Endothelial cell of umbilical vein (primary cell): ENCODE results near the gene RAD51B. TPM values are rescaled to one million over a fixed set of nuclear protein-coding genes. Genes with fewer than 3 reads are reported as not detected.

Experiments used
- BruUV-seq: library from RNA; stranded (reverse); fragments of 400-500 nt; replicated peaks from 2 replicates; lab custom pipeline; 2021; lab: Mats Ljungman, UMichigan
- CTCF ChIA-PET: fragments of 300-600, 350-600 bp; sonication (Branson Sonifier 250); formaldehyde crosslinking; loops from one replicate; lab custom pipeline; 2021; ENCODE audit warnings: antibody characterized with exemption, inconsistent platforms; lab: Charles Lee
- POLR2A ChIA-PET: fragments of 300-600, 350-600 bp; sonication (Branson Sonifier 250); formaldehyde crosslinking; loops from one replicate; lab custom pipeline; 2021; ENCODE audit warnings: antibody characterized with exemption, inconsistent platforms; lab: Charles Lee
- DNase-seq: peaks from one replicate; pipeline ENCODE4 v3.0.0-alpha.2; 2011; ENCODE audit warnings: low read depth, low spot score
- FAIRE-seq: peaks from 2 replicates; lab custom pipeline; 2011; peaks lifted over from hg19 to GRCh38; lab: Jason Lieb, UNC
- H2AFZ ChIP-seq: 2 replicates; pipeline ENCODE4 v1.6.0; 2012; ENCODE audit warnings: low read depth, low read length, control low read depth, inconsistent platforms
- H3K27ac ChIP-seq: 2 replicates; pipeline ENCODE4 v1.5.1; 2011; ENCODE audit warnings: low read depth, mild to moderate bottlenecking, control low read depth, low read length, moderate library complexity; ENCODE audit not compliant: insufficient read depth
- H3K27me3 ChIP-seq, 2 experiments: 2 replicates each; pipeline versions ENCODE4 v1.6.0 to v1.6.1; 2011; ENCODE audit warnings: low read length in 2 of 2, mixed read lengths in 1 of 2; ENCODE audit not compliant: control insufficient read depth in 2 of 2, insufficient read depth in 2 of 2
- H3K36me3 ChIP-seq, 2 experiments: 2 replicates in 1 of 2; 3 replicates in 1 of 2; pipeline ENCODE4 v1.5.1; 2011; ENCODE audit warnings: low read length in 2 of 2, mild to moderate bottlenecking in 1 of 2, moderate library complexity in 1 of 2; ENCODE audit not compliant: control insufficient read depth in 2 of 2, insufficient read depth in 2 of 2; ENCODE audit errors: extremely low read depth in 1 of 2
- H3K4me1 ChIP-seq: 3 replicates; pipeline ENCODE4 v1.5.1; 2011; ENCODE audit warnings: mild to moderate bottlenecking, low read length; ENCODE audit not compliant: control insufficient read depth, insufficient read depth; ENCODE audit errors: extremely low read depth
- H3K4me2 ChIP-seq: 2 replicates; pipeline ENCODE4 v1.6.1; 2011; ENCODE audit warnings: low read length, control low read depth, mixed read lengths; ENCODE audit not compliant: insufficient read depth
- H3K4me3 ChIP-seq, 3 experiments: fragments of 200-600 bp in 1 of 3; sonication (generic), shearing (Covaris generic) in 1 of 3; replicated peaks in 1 of 3; 2 replicates each; pipeline ENCODE4 v1.5.1; 2011 to 2016; ENCODE audit warnings: control low read depth in 3 of 3, low read length in 3 of 3, mild to moderate bottlenecking in 2 of 3, inconsistent platforms in 1 of 3, low read depth in 1 of 3, moderate library complexity in 1 of 3; ENCODE audit not compliant: insufficient read depth in 1 of 3
- H3K79me2 ChIP-seq: 2 replicates; pipeline ENCODE4 v1.6.0; 2012; ENCODE audit warnings: low read length, inconsistent platforms; ENCODE audit not compliant: control insufficient read depth, insufficient read depth
- H3K9ac ChIP-seq: replicated peaks from 2 replicates; pipeline ENCODE3; 2011; ENCODE audit warnings: low read length, control low read depth; ENCODE audit not compliant: insufficient read depth; ENCODE audit errors: extremely low read depth
- H3K9me1 ChIP-seq: replicated peaks from 3 replicates; pipeline ENCODE4 v1.6.0; 2011; ENCODE audit warnings: mild to moderate bottlenecking, low read length; ENCODE audit not compliant: control insufficient read depth, insufficient read depth; ENCODE audit errors: extremely low read depth
- H3K9me3 ChIP-seq: replicated peaks from 2 replicates; pipeline ENCODE4 v1.5.1; 2012; ENCODE audit warnings: low read length, inconsistent platforms; ENCODE audit not compliant: control insufficient read depth, insufficient read depth
- H4K20me1 ChIP-seq: replicated peaks from 2 replicates; pipeline ENCODE3; 2011; ENCODE audit warnings: mild to moderate bottlenecking, low read length; ENCODE audit not compliant: control insufficient read depth, insufficient read depth; ENCODE audit errors: extremely low read depth
- CTCF ChIP-seq, 2 donors: IDR thresholded peaks; 1 replicate in 1 of 2; 2 replicates in 1 of 2; pipeline ENCODE4 v1.5.1; 2011; ENCODE audit warnings: low read length in 2 of 2, mild to moderate bottlenecking in 2 of 2, moderate library complexity in 2 of 2, control low read depth in 1 of 2, inconsistent platforms in 1 of 2, low read depth in 1 of 2; ENCODE audit not compliant: insufficient read depth in 1 of 2; ENCODE audit errors: extremely low read depth in 1 of 2
- EZH2 ChIP-seq: IDR thresholded peaks from 2 replicates; pipeline ENCODE4 v1.6.1; 2012; ENCODE audit warnings: borderline replicate concordance, low read depth, mild to moderate bottlenecking, moderate library complexity, low read length, inconsistent platforms; ENCODE audit not compliant: severe bottlenecking
- FOS ChIP-seq: IDR thresholded peaks from 2 replicates; pipeline ENCODE4 v1.6.1; 2011; ENCODE audit warnings: mild to moderate bottlenecking, low read length, moderate library complexity, borderline replicate concordance; ENCODE audit not compliant: insufficient read depth
- GATA2 ChIP-seq: IDR thresholded peaks from 2 replicates; pipeline ENCODE4 v1.7.0; 2011; ENCODE audit warnings: low read depth, mild to moderate bottlenecking, moderate library complexity, mixed read lengths, low read length; ENCODE audit not compliant: insufficient read length, insufficient read depth
- JUN ChIP-seq: IDR thresholded peaks from 2 replicates; pipeline ENCODE4 v1.6.1; 2011; ENCODE audit warnings: borderline replicate concordance, low read depth; ENCODE audit not compliant: insufficient read length, insufficient read depth
- MYC ChIP-seq: IDR thresholded peaks from one replicate; pipeline ENCODE4 v1.6.1; 2011; ENCODE audit warnings: mild to moderate bottlenecking, low read depth, low read length
- POLR2A ChIP-seq: IDR thresholded peaks from 2 replicates; pipeline ENCODE4 v1.6.1; 2012; ENCODE audit warnings: low read depth, mild to moderate bottlenecking, control low read depth, low read length
- POLR2AphosphoS5 ChIP-seq: IDR thresholded peaks from 2 replicates; pipeline ENCODE4 v1.6.1; 2012; ENCODE audit warnings: low read depth, mild to moderate bottlenecking, control low read depth, low read length, moderate library complexity; ENCODE audit not compliant: insufficient read depth
- dilution Hi-C: fragments of 300-500 bp; cut with MboI; formaldehyde crosslinking; loops from one replicate; pipeline ENCODE4 v1.15.0; 2019; ENCODE audit warnings: low sequenced_read_pairs; ENCODE audit not compliant: extremely low pct_ligation_motif_present
- intact Hi-C: fragments of 100-400 bp; cut with micrococcal nuclease; formaldehyde crosslinking; loops from one replicate; pipeline ENCODE4 v1.10.0; 2022
- polyA plus RNA-seq, 4 experiments: library from polyadenylated mRNA; depleted of rRNA in 3 of 4; stranded (reverse) in 3 of 4; unstranded in 1 of 4; fragments of >200 nt; gene quantifications; 2 replicates each; pipeline versions ENCODE4 v1.2.1 to v1.2.3, GENCODE V29; 2011 to 2012; ENCODE audit warnings: missing spikeins in 1 of 4
- total RNA-seq: library from RNA; stranded (reverse); gene quantifications from 2 replicates; pipeline ENCODE4 v1.2.3, GENCODE V29; 2021
- TF ChIP-seq, protein P1 (sequence below): IDR thresholded peaks from 2 replicates; pipeline ENCODE4 v1.6.1; 2011; ENCODE audit not compliant: insufficient read depth, insufficient read length

Gene RAD51B
- total and polyA plus RNA-seq, 2 donors (not counting 3 experiments of a cell fraction or from before 2014, with no cell fraction given): 3.9 to 19.0 TPM

GRCh38 chr14:67875175-67876006 is 55.8 kb downstream of the RAD51B start:
- no TSS peak for BruUV-seq
- Histone ChIP-seq H3K79me2 (no peaks in the 10 kb centered on the region), H4K20me1 (no peaks in the 10 kb centered on the region), H2AFZ (no peak overlapping the region), H3K4me3 (no peak overlapping the region), H3K9me1 (no peaks in the 10 kb centered on the region), H3K36me3 (no peaks in the 10 kb centered on the region), H3K9me3 (no peaks in the 10 kb centered on the region), H3K27ac (no peak overlapping the region), H3K9ac (no peak overlapping the region), H3K27me3 (no peaks in the 10 kb centered on the region), H3K4me1 (no peaks in the 10 kb centered on the region), H3K4me2 (no peak overlapping the region)
- dilution Hi-C loops: no loop called here
- DNase-seq: no peak
- ChIA-PET CTCF (interaction anchor here (0.9 to 1.7 kb wide), 5 partner anchors 9 to 970 kb away, joined by 3 to 6 read pairs (median 4); no protein-coding TSS in a partner anchor), POLR2A (no interaction called here)
- TF ChIP-seq CTCF (IDR thresholded peaks at IDR 0.05; ENCODE audit: extremely low read depth in 1 of 2, insufficient read depth in 1 of 2, low read depth in 1 of 2, low read length in 2 of 2) (no peak), MYC (no peak), POLR2A (no peak), JUN (no peak), EZH2 (no peak), POLR2AphosphoS5 (no peak), GATA2 (no peak), FOS (no peak)
- TF ChIP-seq, protein P1, sequence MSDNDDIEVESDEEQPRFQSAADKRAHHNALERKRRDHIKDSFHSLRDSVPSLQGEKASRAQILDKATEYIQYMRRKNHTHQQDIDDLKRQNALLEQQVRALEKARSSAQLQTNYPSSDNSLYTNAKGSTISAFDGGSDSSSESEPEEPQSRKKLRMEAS: no peak
- no peak for FAIRE-seq
- intact Hi-C loops: no loop called here
